Right forelimb (tissue), 1 donor: ENCODE results near the gene HSPBP1.
"Not testable (repeated sequence)": the region's sequence is repeated elsewhere in the genome, so short reads cannot be mapped to it uniquely, and the experiment has no call there.

Experiments
- DNase-seq: peaks from one replicate; pipeline ENCODE4 v3.0.0-alpha.2; 2018

HSPBP1 gene

GRCh38 chr19:55230780-55231179 is 49.1 kb downstream of the HSPBP1 start:
- no peak for DNase-seq

GRCh38 chr19:55230329-55230728 is 49.6 kb downstream of the HSPBP1 start:
- no peak for DNase-seq

GRCh38 chr19:55229789-55230182 is 50.1 kb downstream of the HSPBP1 start:
- no peak for DNase-seq

GRCh38 chr19:55229145-55229788 is 50.6 kb downstream of the HSPBP1 start:
- DNase-seq, result no peak

GRCh38 chr19:55228403-55229031 is 51.4 kb downstream of the HSPBP1 start, which contains the start of gene TMEM86B:
Gene TMEM86B, minus strand, starts transcription at chr19:55228763. Its CDS starts 22 bp downstream, at chr19:55228741.
- DNase-seq, result no peak

- no peak for DNase-seq
Measured at GRCh38 chr19:55228015-55228391, 51.9 kb downstream of the HSPBP1 start.

- no peak for DNase-seq
Measured at GRCh38 chr19:55227241-55228014, 52.5 kb downstream of the HSPBP1 start.

- no peak for DNase-seq
Measured at GRCh38 chr19:55226788-55227187, 53.1 kb downstream of the HSPBP1 start.

GRCh38 chr19:55226273-55226672 is 53.6 kb downstream of the HSPBP1 start:
- no peak for DNase-seq

GRCh38 chr19:55225415-55225958 is 54.4 kb downstream of the HSPBP1 start:
- DNase-seq, result no peak

- DNase-seq, result not testable (repeated sequence)
Measured at GRCh38 chr19:55224679-55225414, 55.1 kb downstream of the HSPBP1 start.

GRCh38 chr19:55224038-55224665 is 55.8 kb downstream of the HSPBP1 start:
- DNase-seq, result no peak

GRCh38 chr19:55223291-55224037 is 56.4 kb downstream of the HSPBP1 start:
- no peak for DNase-seq

GRCh38 chr19:55220525-55220924 is 59.4 kb downstream of the HSPBP1 start:
- DNase-seq, result no peak

GRCh38 chr19:55216461-55217198 is 63.3 kb downstream of the HSPBP1 start:
- peak; percentile 81 for DNase-seq

- no peak for DNase-seq
Measured at GRCh38 chr19:55213547-55213946, 66.4 kb downstream of the HSPBP1 start.

GRCh38 chr19:55212447-55212846 is 67.5 kb downstream of the HSPBP1 start:
- DNase-seq, result no peak
